ENCODE measurements around the gene VPS37C. TPM values are rescaled to one million over a fixed set of nuclear protein-coding genes. Genes with fewer than 3 reads are reported as not detected.

Gene VPS37C
- total and polyA plus RNA-seq, 10 of the 15 experiments (the other 5 are each of a cell fraction or from before 2014, with no cell fraction given) = 0.39 to 16.5 (median 7.8) TPM

- TF ChIP-seq ZBTB40 (IDR thresholded peaks at IDR 0.05; ENCODE audit: borderline replicate concordance) (no peak), YY1 (IDR thresholded peaks at IDR 0.05; ENCODE audit: low read depth, low read length) (peak; percentile 43; the same call in 1 of the 2 replicates), ZNF592 (IDR thresholded peaks at IDR 0.05) (0 out of 2 replicates have a peak, but pooled peaks have one; percentile 32), E2F8 (IDR thresholded peaks at IDR 0.05; ENCODE audit: low read depth, partially characterized antibody) (no peak), NR2C2 (IDR thresholded peaks at IDR 0.05; ENCODE audit: borderline replicate concordance, control insufficient read depth, insufficient read length, low read depth) (no peak), WRNIP1 (IDR thresholded peaks at IDR 0.05; ENCODE audit: borderline replicate concordance, low read depth, low read length) (no peak), NFIC (IDR thresholded peaks at IDR 0.05; ENCODE audit: low read depth, low read length) (no peak), EED (IDR thresholded peaks at IDR 0.05; ENCODE audit: low read depth) (no peak), NR2C1 (IDR thresholded peaks at IDR 0.05) (peak; percentile 80), NKRF (conservative IDR thresholded peaks at IDR 0.05) (no peak; the same call in 1 of the 2 replicates), CEBPB (IDR thresholded peaks at IDR 0.05; ENCODE audit: borderline replicate concordance in 1 of 2, low read depth in 2 of 2, low read length in 2 of 2) (no peak), HSF1 (IDR thresholded peaks at IDR 0.05; ENCODE audit: low read depth, low read length) (no peak)
Measured at GRCh38 chr11:61161190-61162091, at the start of gene VPS37C (continued).

All from GM12878 (cell line).